Thyroid gland (tissue), 4 donors: ENCODE measurements around the gene TUBG1. TPM values are rescaled to one million over a fixed set of nuclear protein-coding genes. Genes with fewer than 3 reads are reported as not detected.
A peak's percentile ranks its signal among the peaks of the same experiment; 100 is the strongest.

Experiments used
- DNase-seq, 2 donors: peaks; one replicate each; pipeline ENCODE4 v3.0.0-alpha.2; 2019
- H3K27ac ChIP-seq, 3 donors: fragments of 200-600 bp; sonication (generic); 1 replicate in 2 of 3; 2 replicates in 1 of 3; pipeline ENCODE4 v1.5.1; 2016 to 2019; ENCODE audit warnings: mild to moderate bottlenecking in 1 of 3, moderate library complexity in 1 of 3
- H3K27me3 ChIP-seq: fragments of 200-600 bp; sonication (generic); one replicate; pipeline ENCODE4 v1.5.1; 2019
- H3K36me3 ChIP-seq, 2 donors: fragments of 200-600 bp; sonication (generic); one replicate each; pipeline ENCODE4 v1.5.1; 2016 to 2019
- H3K4me1 ChIP-seq, 2 donors: fragments of 200-600 bp; sonication (generic); one replicate each; pipeline ENCODE4 v1.5.1; 2017 to 2019
- H3K4me3 ChIP-seq, 3 donors: fragments of 200-600 bp; sonication (generic); replicated peaks in 1 of 3; 1 replicate in 2 of 3; 2 replicates in 1 of 3; pipeline ENCODE4 v1.5.1; 2016; ENCODE audit warnings: mild to moderate bottlenecking in 1 of 3
- H3K9me3 ChIP-seq: fragments of 200-600 bp; sonication (generic); one replicate; pipeline ENCODE4 v1.5.1; 2017
- CTCF ChIP-seq, 6 experiments: fragments of 200-600 bp in 3 of 6; fragments of 450-650 bp in 3 of 6; sonication (generic) in 3 of 6; IDR thresholded peaks; one replicate each; pipeline ENCODE4 v1.5.1; 2016 to 2019; ENCODE audit warnings: antibody characterized with exemption in 6 of 6, mild to moderate bottlenecking in 2 of 6, inconsistent platforms in 1 of 6, moderate library complexity in 1 of 6
- POLR2A ChIP-seq, 2 donors: fragments of 450-650 bp; IDR thresholded peaks; one replicate each; pipeline ENCODE4 v1.6.1; 2017; ENCODE audit warnings: antibody characterized with exemption in 2 of 2, mild to moderate bottlenecking in 2 of 2, moderate library complexity in 1 of 2
- WGBS, 2 donors: methylation state at CpG; one replicate each; pipeline ENCODE4 v1.1.5; 2017; 5-methylcytosine and 5-hydroxymethylcytosine counted together
- intact Hi-C: fragments of 100-400 bp; cut with DNase I; formaldehyde crosslinking; loops from one replicate; pipeline ENCODE4 v1.15.1; 2023
- total RNA-seq, 4 donors: library from RNA; depleted of rRNA; stranded (reverse); fragments of >200 nt; gene quantifications; one replicate each; pipeline ENCODE4 v1.2.3, GENCODE V29; 2016

The TUBG1 gene
- total RNA-seq, 4 donors from 2014 or later = 17.1 to 45.6 (median 31.7) TPM

GRCh38 chr17:42573095-42573494 lies 36.4 kb upstream of the TUBG1 start:
- no peaks in the 10 kb centered on the region for H3K9me3 ChIP-seq
- peaks cover 54 to 57% of the 10 kb centered on the region in 2 donors for H3K36me3 ChIP-seq
- no peak overlapping the region for H3K4me3 ChIP-seq
- 87 to 90% methylated on average over 4 of the region's 4 CpGs for WGBS, 2 donors
- intact Hi-C loops = loop anchor here (10.0 kb wide), 1 partner anchor 192 kb away; the partner anchor contains the start of gene RAMP2
- no peaks in the 10 kb centered on the region for H3K27me3 ChIP-seq
- H3K4me1 ChIP-seq = peaks cover 26 to 36% of the 10 kb centered on the region in 2 donors
- no peak for DNase-seq
- TF ChIP-seq POLR2A (IDR thresholded peaks at IDR 0.05) (no peak), CTCF (IDR thresholded peaks at IDR 0.05) (no peak)
- peak overlapping the region in 1 of 3 donors; percentile 83 for H3K27ac ChIP-seq

GRCh38 chr17:42574463-42574862 lies 35.0 kb upstream of the TUBG1 start:
- Histone ChIP-seq H3K4me1 (peaks cover 25 to 29% of the 10 kb centered on the region in 2 donors), H3K36me3 (peaks cover 43 to 46% of the 10 kb centered on the region in 2 donors), H3K9me3 (no peaks in the 10 kb centered on the region), H3K27me3 (no peaks in the 10 kb centered on the region), H3K4me3 (no peak overlapping the region), H3K27ac (no peak overlapping the region)
- TF ChIP-seq POLR2A (IDR thresholded peaks at IDR 0.05) = no peak
- TF ChIP-seq CTCF (IDR thresholded peaks at IDR 0.05) = no peak
- DNase-seq = no peak
- intact Hi-C loops = loop anchor here (10.0 kb wide), 1 partner anchor 190 kb away; the partner anchor contains the start of gene RAMP2
- WGBS, 2 donors = 78 to 83% methylated on average over 3 of the region's 3 CpGs

GRCh38 chr17:42577140-42577531 lies 32.3 kb upstream of the TUBG1 start:
- Histone ChIP-seq H3K9me3 (no peaks in the 10 kb centered on the region), H3K27me3 (no peaks in the 10 kb centered on the region), H3K36me3 (peaks cover 39 to 41% of the 10 kb centered on the region in 2 donors), H3K27ac (peak overlapping the region in 1 of 3 donors; percentile 86), H3K4me3 (peak overlapping the region in 1 of 3 donors; percentile 49), H3K4me1 (peaks cover 13 to 14% of the 10 kb centered on the region in 2 donors)
- WGBS, 2 donors = 3 to 10% methylated on average over 10 to 18 of the region's 18 CpGs
- TF ChIP-seq POLR2A (IDR thresholded peaks at IDR 0.05) (no peak), CTCF (IDR thresholded peaks at IDR 0.05) (no peak)
- DNase-seq = no peak
- intact Hi-C loops = loop anchor here (5.0 to 10.0 kb wide), 2 partner anchors 100 to 188 kb away; partner anchors contain the start of genes PLEKHH3 and RAMP2

- WGBS, 2 donors = 0% methylated on average over 18 to 29 of the region's 52 CpGs
- Histone ChIP-seq H3K4me3 (peak within 1 kb of the TSS; percentile 25 to 49 (median 34)), H3K9me3 (no peaks in the 10 kb centered on the region), H3K4me1 (peaks cover 10 to 13% of the 10 kb centered on the region in 2 donors), H3K36me3 (peaks cover 39 to 41% of the 10 kb centered on the region in 2 donors), H3K27ac (peak within 1 kb of the TSS; percentile 51 to 86 (median 86)), H3K27me3 (no peaks in the 10 kb centered on the region)
- DNase-seq = peak; percentile 95 to 96
- TF ChIP-seq CTCF (IDR thresholded peaks at IDR 0.05) (peak in 2 of 6 experiments; percentile 31 to 45), POLR2A (IDR thresholded peaks at IDR 0.05) (peak in 1 of 2 donors; percentile 88)
- intact Hi-C loops = loop anchor here (5.0 to 10.0 kb wide), 2 partner anchors 100 to 187 kb away; partner anchors contain the start of genes PLEKHH3 and RAMP2
Measured at GRCh38 chr17:42577532-42578281, 31.8 kb upstream of the TUBG1 start, which contains the start of gene PSMC3IP. PSMC3IP (minus strand) TSS chr17:42577729; CDS start chr17:42577686, 43 bp downstream.
